Suprapubic skin (tissue), 4 donors: ENCODE results near the gene SCNN1G.

Source experiments
- CTCF ChIP-seq, 2 donors: fragments of 200-600 bp in 1 of 2; fragments of 450-650 bp in 1 of 2; sonication (generic) in 1 of 2; IDR thresholded peaks; one replicate each; pipeline ENCODE4 v1.5.1; 2016 to 2019; ENCODE audit warnings: antibody characterized with exemption in 2 of 2, mild to moderate bottlenecking in 1 of 2, moderate library complexity in 1 of 2
- EP300 ChIP-seq: sonication (generic); formaldehyde crosslinking; IDR thresholded peaks from one replicate; pipeline ENCODE4 v1.6.1; 2017; ENCODE audit warnings: antibody characterized with exemption
- POLR2A ChIP-seq, 2 donors: fragments of 450-650 bp; IDR thresholded peaks; one replicate each; pipeline ENCODE4 v1.6.1; 2017; ENCODE audit warnings: antibody characterized with exemption in 2 of 2, mild to moderate bottlenecking in 2 of 2, moderate library complexity in 2 of 2
- POLR2AphosphoS5 ChIP-seq, 3 donors: sonication (generic); formaldehyde crosslinking; IDR thresholded peaks; one replicate each; pipeline ENCODE4 v1.6.1; 2017; ENCODE audit warnings: antibody characterized with exemption in 3 of 3

- TF ChIP-seq CTCF (IDR thresholded peaks at IDR 0.05) = no peak
- no peak for TF ChIP-seq POLR2AphosphoS5 (IDR thresholded peaks at IDR 0.05)
- no peak for TF ChIP-seq POLR2A (IDR thresholded peaks at IDR 0.05)
- TF ChIP-seq EP300 = no peak
These were observed 47.2 kb downstream of the SCNN1G start for GRCh38 chr16:23229714-23230113.
